OCI-LY1 (cell line): ENCODE measurements around the gene C11orf65.

ENCODE experiments used
- CTCF ChIP-seq: fragments of 200-600 bp; sonication (generic), shearing (Covaris generic); IDR thresholded peaks from 2 replicates; pipeline ENCODE4 v1.5.1; 2017; ENCODE audit warnings: mild to moderate bottlenecking, antibody characterized with exemption, low read length, moderate library complexity, mixed read lengths
- EZH2 ChIP-seq: fragments of 200-600 bp; sonication (generic), shearing (Covaris generic); IDR thresholded peaks from 2 replicates; pipeline ENCODE4 v1.8.0; 2017; ENCODE audit warnings: borderline replicate concordance, mixed run types, mild to moderate bottlenecking, antibody characterized with exemption, low read length, moderate library complexity, mixed read lengths

DNA sequence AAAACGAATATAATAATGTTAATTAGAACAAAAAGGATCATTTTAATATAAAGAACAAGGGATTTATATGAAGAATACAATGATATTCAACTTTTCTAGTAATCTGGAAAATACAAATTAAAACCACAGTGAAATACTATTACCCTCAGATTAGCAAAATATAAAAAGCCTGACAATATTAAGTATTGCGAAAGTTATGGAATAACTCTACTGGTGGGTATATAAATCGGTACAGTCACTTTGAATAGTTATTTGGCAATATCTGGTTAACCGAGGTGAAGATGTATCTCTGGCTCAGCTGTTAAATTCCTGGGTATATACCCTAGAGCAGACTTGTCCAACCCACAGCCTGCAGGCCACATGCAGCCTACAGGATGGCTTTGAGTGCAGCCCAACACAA is 125.7 kb downstream of the C11orf65 start:
- TF ChIP-seq CTCF (no peak), EZH2 (no peak)
